ENCODE data around the gene DDX1.

GRCh38 chr2:15667809-15668556 lies 76.3 kb downstream of the DDX1 start:
- TF ChIP-seq CTCF (optimal IDR thresholded peaks at IDR 0.05 in 1 of 3, IDR thresholded peaks at IDR 0.05 in 1 of 3, conservative IDR thresholded peaks at IDR 0.05 in 1 of 3; ENCODE audit: extremely low read depth in 1 of 3, insufficient read depth in 2 of 3, low read length in 3 of 3) (no peak), EZH2 (IDR thresholded peaks at IDR 0.05; ENCODE audit: low read length) (no peak)

Measured in keratinocyte (primary cell).